ENCODE data around the gene DGKQ. TPM values are rescaled to one million over a fixed set of nuclear protein-coding genes. Genes with fewer than 3 reads are reported as not detected.
"Not testable (repeated sequence)": the region's sequence is repeated elsewhere in the genome, so short reads cannot be mapped to it uniquely, and the experiment has no call there.

The DGKQ gene
- polyA plus RNA-seq, 1 experiment: 4.5 TPM

GRCh38 chr4:978957-979701 is 5.8 kb upstream of the DGKQ start:
- Histone ChIP-seq H3K27ac (ENCODE audit: low read depth, low read length) (no peak overlapping the region), H3K9me3 (ENCODE audit: control insufficient read depth, insufficient read depth, low read length) (peaks cover 4% of the 10 kb centered on the region; the same call in 1 of the 2 replicates), H3K4me3 (ENCODE audit: low read depth, low read length) (no peak overlapping the region), H3K27me3 (ENCODE audit: control insufficient read depth, insufficient read depth, low read length) (no peaks in the 10 kb centered on the region)
- ChIA-PET CTCF (interaction anchor here (1.2 kb wide), 1 partner anchor 8 kb away, joined by 5 read pairs; no protein-coding TSS in a partner anchor), POLR2A (interaction anchor here (1.3 kb wide), 1 partner anchor 47 kb away, joined by 3 read pairs; the partner anchor contains the start of genes GAK and TMEM175)
- no peak for TF ChIP-seq CTCF (IDR thresholded peaks at IDR 0.05; ENCODE audit: low read depth, low read length)
- DNase-seq (ENCODE audit: low read depth, low spot score): peak; percentile 20

- H3K4me3 ChIP-seq (ENCODE audit: low read depth, low read length); POLR2A ChIA-PET; DNase-seq (ENCODE audit: low read depth, low spot score); H3K9me3 ChIP-seq (ENCODE audit: control insufficient read depth, insufficient read depth, low read length); CTCF ChIA-PET; H3K27me3 ChIP-seq (ENCODE audit: control insufficient read depth, insufficient read depth, low read length); H3K27ac ChIP-seq (ENCODE audit: low read depth, low read length): not testable (repeated sequence)
Measured at GRCh38 chr4:976016-976415, 2.6 kb upstream of the DGKQ start.

- no peak overlapping the region for H3K4me3 ChIP-seq (ENCODE audit: low read depth, low read length)
- ChIA-PET POLR2A (no interaction called here), CTCF (no interaction called here)
- no peak for DNase-seq (ENCODE audit: low read depth, low spot score)
- H3K27ac ChIP-seq (ENCODE audit: low read depth, low read length): no peak overlapping the region
- H3K9me3 ChIP-seq (ENCODE audit: control insufficient read depth, insufficient read depth, low read length): peaks cover 4% of the 10 kb centered on the region; the same call in 1 of the 2 replicates
- no peak for TF ChIP-seq CTCF (IDR thresholded peaks at IDR 0.05; ENCODE audit: low read depth, low read length)
- H3K27me3 ChIP-seq (ENCODE audit: control insufficient read depth, insufficient read depth, low read length): no peaks in the 10 kb centered on the region
Measured at GRCh38 chr4:974668-975067, 1.3 kb upstream of the DGKQ start.

- ChIA-PET POLR2A (interaction anchor here (1.6 kb wide), 1 partner anchor 41 kb away, joined by 3 read pairs; the partner anchor contains the start of genes GAK and TMEM175), CTCF (interaction anchor here (1.1 kb wide), 1 partner anchor 14 kb away, joined by 3 read pairs; the partner anchor contains the start of gene IDUA)
- Histone ChIP-seq H3K4me3 (ENCODE audit: low read depth, low read length) (peak overlapping the region; percentile 70), H3K27me3 (ENCODE audit: control insufficient read depth, insufficient read depth, low read length) (no peaks in the 10 kb centered on the region), H3K9me3 (ENCODE audit: control insufficient read depth, insufficient read depth, low read length) (peaks cover 4% of the 10 kb centered on the region; the same call in 1 of the 2 replicates), H3K27ac (ENCODE audit: low read depth, low read length) (no peak overlapping the region)
- TF ChIP-seq CTCF (IDR thresholded peaks at IDR 0.05; ENCODE audit: low read depth, low read length): no peak
- DNase-seq (ENCODE audit: low read depth, low spot score): no peak
Measured at GRCh38 chr4:972651-973424, 531 bp downstream of the DGKQ start.

- CTCF ChIA-PET: interaction anchor here (0.5 to 1.1 kb wide), 2 partner anchors 14 to 15 kb away, joined by 3 read pairs; partner anchors contain the start of gene IDUA
- no peak for TF ChIP-seq CTCF (IDR thresholded peaks at IDR 0.05; ENCODE audit: low read depth, low read length)
- DNase-seq (ENCODE audit: low read depth, low spot score): no peak
- H3K9me3 ChIP-seq (ENCODE audit: control insufficient read depth, insufficient read depth, low read length): peaks cover 4% of the 10 kb centered on the region; the same call in 1 of the 2 replicates
- H3K27me3 ChIP-seq (ENCODE audit: control insufficient read depth, insufficient read depth, low read length): no peaks in the 10 kb centered on the region
- peak overlapping the region; percentile 70 for H3K4me3 ChIP-seq (ENCODE audit: low read depth, low read length)
- no peak overlapping the region for H3K27ac ChIP-seq (ENCODE audit: low read depth, low read length)
- POLR2A ChIA-PET: interaction anchor here (1.6 kb wide), 1 partner anchor 40 kb away, joined by 3 read pairs; the partner anchor contains the start of genes GAK and TMEM175
Measured at GRCh38 chr4:971666-972500, 1.5 kb downstream of the DGKQ start.
